Measurements from ENCODE around the gene KCNF1. TPM values are rescaled to one million over a fixed set of nuclear protein-coding genes. Genes with fewer than 3 reads are reported as not detected.

Gene KCNF1
- total and polyA plus RNA-seq, 7 experiments from 2014 or later = not detected

DNA sequence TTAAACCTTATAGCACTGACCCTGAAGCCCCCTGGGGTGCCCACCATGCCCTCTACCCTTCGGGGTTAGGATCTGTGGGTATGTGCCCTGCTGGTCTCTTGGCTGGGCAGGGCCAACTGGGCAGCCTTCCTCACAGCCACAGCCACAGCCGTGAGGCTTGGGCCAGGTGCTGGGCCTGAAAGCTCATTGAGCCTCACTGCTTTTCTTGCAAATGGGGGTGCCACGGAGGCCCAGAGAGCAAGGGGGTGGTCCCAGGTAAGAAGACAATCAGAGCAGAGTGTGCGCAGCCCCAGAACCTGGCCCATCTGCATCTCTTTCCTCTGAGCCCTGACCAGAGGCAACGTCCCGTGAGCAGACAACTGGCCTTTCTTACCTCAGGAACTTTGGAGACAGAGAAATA lies 34.7 kb downstream of the KCNF1 start:
- Histone ChIP-seq H3K27me3 (ENCODE audit: control insufficient read depth in 2 of 2, insufficient read depth in 2 of 2, low read length in 2 of 2) (no peaks in the 10 kb centered on the region), H3K4me3 (ENCODE audit: low read length) (no peak overlapping the region), H3K27ac (ENCODE audit: low read depth, low read length) (no peak overlapping the region)

DNA sequence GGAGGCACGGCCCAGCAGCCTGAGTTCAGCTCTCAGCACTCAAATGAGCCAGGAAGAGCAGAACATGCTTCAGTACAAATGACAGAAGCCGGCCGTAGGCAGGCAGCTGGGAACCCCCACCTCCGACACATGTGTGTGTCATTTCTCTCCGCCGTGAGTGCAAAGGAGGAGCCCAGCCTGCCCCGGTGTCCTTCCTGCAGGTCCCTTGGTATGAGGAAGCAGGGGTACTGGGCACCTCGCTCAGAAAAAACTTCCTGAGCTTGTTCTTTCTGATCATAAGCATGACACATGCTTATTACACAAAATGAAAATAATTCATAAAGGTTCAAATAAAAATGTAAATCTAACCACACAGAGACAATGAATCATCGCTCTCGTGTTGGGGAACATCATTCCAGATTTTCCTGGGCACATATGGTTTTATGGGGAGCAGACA lies 35.3 kb downstream of the KCNF1 start:
- Histone ChIP-seq H3K9me3 (ENCODE audit: control insufficient read depth in 2 of 3, low read length in 3 of 3) (no peaks in the 10 kb centered on the region), H3K36me3 (ENCODE audit: control insufficient read depth in 2 of 3, insufficient read depth in 3 of 3, low read length in 3 of 3) (no peaks in the 10 kb centered on the region), H3K4me1 (ENCODE audit: control insufficient read depth in 2 of 2, insufficient read depth in 2 of 2, low read length in 2 of 2) (no peaks in the 10 kb centered on the region), H3K4me3 (ENCODE audit: low read length) (no peak overlapping the region), H3K27ac (ENCODE audit: low read depth, low read length) (no peak overlapping the region), H3K27me3 (ENCODE audit: control insufficient read depth in 2 of 2, insufficient read depth in 2 of 2, low read length in 2 of 2) (no peaks in the 10 kb centered on the region)
- Mint-ChIP-seq H3K27me3 (peaks cover 12 to 62% (median 51%) of the 10 kb centered on the region in 5 donors), H3K36me3 (no peaks in the 10 kb centered on the region), H3K4me1 (no peaks in the 10 kb centered on the region), H3K27ac (no peak overlapping the region), H3K9me3 (peaks cover 0 to 12% (median 0%) of the 10 kb centered on the region in 11 donors), H3K4me3 (no peak overlapping the region)
- intact Hi-C loops (cut with micrococcal nuclease) = no loop called here
- ATAC-seq (no peak), DNase-seq (no peak)
- ChIA-PET POLR2A (no interaction called here), CTCF (no interaction called here)

More for the DNA sequence above, 34.7 kb downstream of the KCNF1 start:
- Mint-ChIP-seq H3K4me1 (no peaks in the 10 kb centered on the region), H3K4me3 (no peak overlapping the region), H3K36me3 (no peaks in the 10 kb centered on the region), H3K27me3 (peaks cover 12 to 63% (median 51%) of the 10 kb centered on the region in 5 donors), H3K9me3 (peaks cover 0 to 12% (median 0%) of the 10 kb centered on the region in 11 donors), H3K27ac (no peak overlapping the region)
- POLR2A ChIA-PET = no interaction called here
- ATAC-seq = no peak
- H3K4me1 ChIP-seq (ENCODE audit: control insufficient read depth in 2 of 2, insufficient read depth in 2 of 2, low read length in 2 of 2) = no peaks in the 10 kb centered on the region
- CTCF ChIA-PET = no interaction called here
- no peaks in the 10 kb centered on the region for H3K36me3 ChIP-seq (ENCODE audit: control insufficient read depth in 2 of 3, insufficient read depth in 3 of 3, low read length in 3 of 3)
- no peaks in the 10 kb centered on the region for H3K9me3 ChIP-seq (ENCODE audit: control insufficient read depth in 2 of 3, low read length in 3 of 3)
- DNase-seq = no peak
- intact Hi-C loops (cut with micrococcal nuclease) = no loop called here

DNA sequence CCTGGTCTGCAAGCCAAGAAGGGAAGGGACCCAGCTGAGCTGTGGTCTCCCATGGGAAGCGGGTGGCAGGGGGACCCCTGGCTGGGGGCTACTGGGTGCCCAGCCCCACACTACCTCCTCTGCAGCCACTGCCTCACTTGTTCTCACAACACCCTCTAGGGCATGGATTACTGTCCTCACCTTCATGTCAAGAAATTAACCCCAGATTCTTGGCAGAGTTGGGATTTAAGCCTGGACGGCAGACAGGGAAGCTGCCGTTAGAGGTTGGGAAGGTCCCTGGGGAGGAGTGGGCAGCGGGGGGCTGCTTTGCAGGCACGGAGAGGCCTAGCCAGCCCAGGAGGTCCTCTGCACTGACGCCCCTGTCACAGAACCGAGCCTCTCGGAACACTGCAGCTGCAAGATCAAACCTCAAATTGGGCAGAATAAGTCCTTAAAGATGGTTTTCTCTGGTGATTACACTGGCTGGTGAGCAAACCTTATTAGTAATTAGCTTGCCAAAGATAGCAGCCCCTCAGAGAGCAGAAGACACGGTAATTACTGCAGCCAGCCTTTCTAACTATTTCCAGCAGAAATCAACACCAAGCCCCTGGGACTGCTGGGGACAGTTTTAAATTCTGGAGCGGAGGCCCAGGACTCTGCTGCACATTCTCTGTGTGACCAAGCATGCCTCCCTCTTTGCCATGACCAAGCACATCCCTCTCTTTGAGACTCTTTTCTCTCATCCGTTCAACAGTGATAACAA lies 35.9 kb downstream of the KCNF1 start:
- Mint-ChIP-seq H3K9me3 (peaks cover 0 to 12% (median 0%) of the 10 kb centered on the region in 11 donors), H3K36me3 (no peaks in the 10 kb centered on the region), H3K27me3 (peaks cover 12 to 62% (median 51%) of the 10 kb centered on the region in 5 donors), H3K4me3 (no peak overlapping the region), H3K27ac (no peak overlapping the region), H3K4me1 (peaks cover 0 to 4% (median 0%) of the 10 kb centered on the region in 7 donors)
- POLR2A ChIA-PET = no interaction called here
- no peak for ATAC-seq
- Histone ChIP-seq H3K4me3 (ENCODE audit: low read length) (no peak overlapping the region), H3K27ac (ENCODE audit: low read depth, low read length) (no peak overlapping the region), H3K9me3 (ENCODE audit: control insufficient read depth in 2 of 3, low read length in 3 of 3) (no peaks in the 10 kb centered on the region), H3K36me3 (ENCODE audit: control insufficient read depth in 2 of 3, insufficient read depth in 3 of 3, low read length in 3 of 3) (no peaks in the 10 kb centered on the region), H3K4me1 (ENCODE audit: control insufficient read depth in 2 of 2, insufficient read depth in 2 of 2, low read length in 2 of 2) (peaks cover 0 to 2% of the 10 kb centered on the region in 2 donors), H3K27me3 (ENCODE audit: control insufficient read depth in 2 of 2, insufficient read depth in 2 of 2, low read length in 2 of 2) (no peaks in the 10 kb centered on the region)
- DNase-seq = no peak
- intact Hi-C loops (cut with micrococcal nuclease) = no loop called here
- CTCF ChIA-PET = no interaction called here

GRCh38 chr2:10948188-10948564 lies 36.4 kb downstream of the KCNF1 start:
- H3K36me3 Mint-ChIP-seq = peaks cover 0 to 1% (median 0%) of the 10 kb centered on the region in 5 donors
- peaks cover 0 to 17% (median 2%) of the 10 kb centered on the region in 11 donors for H3K9me3 Mint-ChIP-seq
- no peak overlapping the region for H3K27ac Mint-ChIP-seq

GRCh38 chr2:10948606-10949230 lies 37.0 kb downstream of the KCNF1 start:
- no peaks in the 10 kb centered on the region for H3K36me3 ChIP-seq (ENCODE audit: control insufficient read depth in 2 of 3, insufficient read depth in 3 of 3, low read length in 3 of 3)
- H3K27ac Mint-ChIP-seq = peak overlapping the region in 1 of 9 donors; percentile 47
- ATAC-seq (no peak), DNase-seq (no peak)
- ChIA-PET CTCF (no interaction called here), POLR2A (no interaction called here)
- H3K9me3 Mint-ChIP-seq = peaks cover 0 to 22% (median 7%) of the 10 kb centered on the region in 11 donors
- peaks cover 0 to 4% of the 10 kb centered on the region in 2 donors for H3K4me1 ChIP-seq (ENCODE audit: control insufficient read depth in 2 of 2, insufficient read depth in 2 of 2, low read length in 2 of 2)
- no peak overlapping the region for H3K4me3 Mint-ChIP-seq
- no peaks in the 10 kb centered on the region for H3K27me3 ChIP-seq (ENCODE audit: control insufficient read depth in 2 of 2, insufficient read depth in 2 of 2, low read length in 2 of 2)
- H3K27me3 Mint-ChIP-seq = peaks cover 18 to 54% (median 45%) of the 10 kb centered on the region in 5 donors
- intact Hi-C loops (cut with micrococcal nuclease) = no loop called here
- no peaks in the 10 kb centered on the region for H3K9me3 ChIP-seq (ENCODE audit: control insufficient read depth in 2 of 3, low read length in 3 of 3)
- no peak overlapping the region for H3K27ac ChIP-seq (ENCODE audit: low read depth, low read length)
- peaks cover 0 to 5% (median 3%) of the 10 kb centered on the region in 5 donors for H3K36me3 Mint-ChIP-seq
- H3K4me1 Mint-ChIP-seq = peaks cover 0 to 14% (median 6%) of the 10 kb centered on the region in 7 donors
- no peak overlapping the region for H3K4me3 ChIP-seq (ENCODE audit: low read length)

More at GRCh38 chr2:10948188-10948564, 36.4 kb downstream of the KCNF1 start:
- peaks cover 13 to 59% (median 48%) of the 10 kb centered on the region in 5 donors for H3K27me3 Mint-ChIP-seq
- no peak overlapping the region for H3K27ac ChIP-seq (ENCODE audit: low read depth, low read length)
- no peak overlapping the region for H3K4me3 ChIP-seq (ENCODE audit: low read length)
- H3K9me3 ChIP-seq (ENCODE audit: control insufficient read depth in 2 of 3, low read length in 3 of 3) = no peaks in the 10 kb centered on the region
- CTCF ChIA-PET = no interaction called here
- H3K4me3 Mint-ChIP-seq = peak overlapping the region in 1 of 10 donors; percentile 43
- POLR2A ChIA-PET = no interaction called here
- H3K36me3 ChIP-seq (ENCODE audit: control insufficient read depth in 2 of 3, insufficient read depth in 3 of 3, low read length in 3 of 3) = no peaks in the 10 kb centered on the region
- peaks cover 0 to 9% (median 2%) of the 10 kb centered on the region in 7 donors for H3K4me1 Mint-ChIP-seq
- ATAC-seq = no peak
- no peaks in the 10 kb centered on the region for H3K27me3 ChIP-seq (ENCODE audit: control insufficient read depth in 2 of 2, insufficient read depth in 2 of 2, low read length in 2 of 2)
- intact Hi-C loops (cut with micrococcal nuclease) = no loop called here
- no peak for DNase-seq
- peaks cover 0 to 4% of the 10 kb centered on the region in 2 donors for H3K4me1 ChIP-seq (ENCODE audit: control insufficient read depth in 2 of 2, insufficient read depth in 2 of 2, low read length in 2 of 2)

DNA sequence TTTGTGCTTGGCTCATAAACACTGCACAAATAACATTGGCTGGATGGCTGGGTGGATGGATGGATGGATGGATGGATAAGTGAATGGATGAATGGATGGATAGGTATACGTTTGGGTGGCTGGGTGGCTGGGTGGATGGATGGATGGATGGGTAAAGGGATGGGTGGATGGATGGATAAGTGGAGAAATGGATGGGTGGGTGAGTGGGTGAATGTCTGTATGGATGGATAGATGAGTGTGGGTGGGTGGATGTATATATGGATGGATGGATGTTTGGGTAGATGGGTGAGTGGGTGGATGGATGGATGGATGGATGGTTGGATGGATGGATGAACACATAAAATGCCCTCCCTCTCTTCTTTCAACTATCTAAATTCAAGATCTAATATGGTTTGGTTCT lies 38.1 kb downstream of the KCNF1 start:
- Histone ChIP-seq H3K9me3 (ENCODE audit: control insufficient read depth in 2 of 3, low read length in 3 of 3) (no peaks in the 10 kb centered on the region), H3K27me3 (ENCODE audit: control insufficient read depth in 2 of 2, insufficient read depth in 2 of 2, low read length in 2 of 2) (no peaks in the 10 kb centered on the region), H3K4me1 (ENCODE audit: control insufficient read depth in 2 of 2, insufficient read depth in 2 of 2, low read length in 2 of 2) (peaks cover 0 to 4% of the 10 kb centered on the region in 2 donors), H3K27ac (ENCODE audit: low read depth, low read length) (no peak overlapping the region), H3K4me3 (ENCODE audit: low read length) (no peak overlapping the region), H3K36me3 (ENCODE audit: control insufficient read depth in 2 of 3, insufficient read depth in 3 of 3, low read length in 3 of 3) (no peaks in the 10 kb centered on the region)
- no peak for ATAC-seq
- POLR2A ChIA-PET = no interaction called here
- H3K4me3 Mint-ChIP-seq = no peak overlapping the region
- H3K27me3 Mint-ChIP-seq = peaks cover 18 to 51% (median 44%) of the 10 kb centered on the region in 5 donors
- CTCF ChIA-PET = no interaction called here
- DNase-seq = no peak
- peaks cover 0 to 14% (median 6%) of the 10 kb centered on the region in 7 donors for H3K4me1 Mint-ChIP-seq
- peaks cover 0 to 25% (median 7%) of the 10 kb centered on the region in 11 donors for H3K9me3 Mint-ChIP-seq
- H3K36me3 Mint-ChIP-seq = peaks cover 0 to 5% (median 3%) of the 10 kb centered on the region in 5 donors
- peak overlapping the region in 1 of 9 donors; percentile 79 for H3K27ac Mint-ChIP-seq
- intact Hi-C loops (cut with micrococcal nuclease) = no loop called here

Measured in naive thymus-derived CD4-positive, alpha-beta T cell (primary cell).